ENCODE results near the gene CCDC88C. TPM values are rescaled to one million over a fixed set of nuclear protein-coding genes. Genes with fewer than 3 reads are reported as not detected.

The CCDC88C gene
- total and polyA plus RNA-seq, 2 donors (not counting 3 experiments of a cell fraction or from before 2014, with no cell fraction given): 11.4 to 52.1 TPM

DNA sequence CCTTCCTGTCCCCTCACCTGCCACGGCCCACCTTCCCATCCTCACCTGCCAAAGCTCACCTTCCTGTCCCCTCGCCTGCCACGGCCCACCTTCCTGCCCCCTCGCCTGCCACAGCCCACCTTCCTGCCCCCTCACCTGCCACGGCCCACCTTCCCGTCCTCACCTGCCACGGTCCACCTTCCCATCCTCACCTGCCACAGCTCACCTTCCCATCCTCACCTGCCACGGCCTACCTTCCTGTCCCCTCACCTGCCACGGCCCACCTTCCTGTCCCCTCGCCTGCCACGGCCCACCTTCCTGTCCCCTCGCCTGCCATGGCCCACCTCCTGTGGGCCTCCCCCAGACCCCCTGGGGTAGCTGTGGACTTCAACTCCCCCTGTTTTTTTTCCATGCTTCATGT, 124.3 kb downstream of the CCDC88C start:
- Histone ChIP-seq H3K9me1 (replicated peaks; ENCODE audit: control insufficient read depth, extremely low read depth, insufficient read depth, low read length) (no peaks in the 10 kb centered on the region), H3K36me3 (ENCODE audit: control insufficient read depth in 2 of 2, extremely low read depth in 1 of 2, insufficient read depth in 2 of 2, low read length in 2 of 2) (peaks cover 3 to 48% of the 10 kb centered on the region in 2 experiments), H3K4me2 (ENCODE audit: insufficient read depth, low read length) (no peak overlapping the region), H3K79me2 (ENCODE audit: control insufficient read depth, insufficient read depth, low read length) (no peaks in the 10 kb centered on the region), H2AFZ (ENCODE audit: low read depth, low read length) (no peak overlapping the region), H4K20me1 (replicated peaks; ENCODE audit: control insufficient read depth, extremely low read depth, insufficient read depth, low read length) (no peaks in the 10 kb centered on the region), H3K9me3 (replicated peaks; ENCODE audit: control insufficient read depth, insufficient read depth, low read length) (no peaks in the 10 kb centered on the region), H3K4me3 (replicated peaks in 1 of 3; ENCODE audit: insufficient read depth in 1 of 3, low read depth in 1 of 3, low read length in 3 of 3) (no peak overlapping the region), H3K4me1 (ENCODE audit: control insufficient read depth, extremely low read depth, insufficient read depth, low read length) (no peaks in the 10 kb centered on the region), H3K27me3 (ENCODE audit: control insufficient read depth in 2 of 2, insufficient read depth in 2 of 2, low read length in 2 of 2) (no peaks in the 10 kb centered on the region), H3K27ac (ENCODE audit: insufficient read depth, low read depth, low read length) (no peak overlapping the region), H3K9ac (replicated peaks; ENCODE audit: extremely low read depth, insufficient read depth, low read length) (no peak overlapping the region)
- DNase-seq (ENCODE audit: low read depth, low spot score): no peak
- FAIRE-seq: no peak
- intact Hi-C loops (cut with micrococcal nuclease): no loop called here
- dilution Hi-C loops (cut with MboI; ENCODE audit: extremely low pct_ligation_motif_present, low sequenced_read_pairs): loop anchor here (25.0 kb wide), 1 partner anchor 381 kb away; no protein-coding TSS in a partner anchor
- no TSS peak for BruUV-seq (replicated peaks)
- CTCF ChIA-PET: interaction anchor here (1.7 kb wide), 1 partner anchor 116 kb away, joined by 6 read pairs; no protein-coding TSS in a partner anchor
- POLR2A ChIA-PET: no interaction called here
- TF ChIP-seq GATA2 (IDR thresholded peaks at IDR 0.05; ENCODE audit: insufficient read depth, insufficient read length, low read depth, low read length) (no peak), MYC (IDR thresholded peaks at IDR 0.05; ENCODE audit: low read depth, low read length) (no peak)

DNA sequence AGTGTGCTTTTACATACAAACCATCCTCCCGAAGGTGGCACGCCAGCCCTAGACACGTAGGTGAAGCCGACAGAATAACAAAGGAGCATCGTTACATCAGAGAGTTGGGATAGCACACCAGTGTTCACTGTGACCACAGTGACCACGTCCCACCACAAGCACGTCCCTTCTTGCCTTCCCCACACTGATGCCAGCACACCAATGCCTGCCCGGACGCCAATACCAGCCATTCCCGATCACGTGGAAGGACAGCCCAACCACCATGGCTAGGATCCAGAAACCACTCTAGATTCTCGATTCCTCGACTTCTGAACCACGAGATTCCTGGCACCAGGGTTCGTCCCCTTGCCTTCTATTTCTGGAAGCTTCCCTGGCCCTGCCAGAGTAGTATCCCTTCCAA, 125.1 kb downstream of the CCDC88C start:
- H3K36me3 ChIP-seq (ENCODE audit: control insufficient read depth in 2 of 2, extremely low read depth in 1 of 2, insufficient read depth in 2 of 2, low read length in 2 of 2): peaks cover 3 to 49% of the 10 kb centered on the region in 2 experiments
- H3K27ac ChIP-seq (ENCODE audit: insufficient read depth, low read depth, low read length): no peak overlapping the region
- intact Hi-C loops (cut with micrococcal nuclease) (no loop called here), dilution Hi-C loops (cut with MboI; ENCODE audit: extremely low pct_ligation_motif_present, low sequenced_read_pairs) (loop anchor here (25.0 kb wide), 1 partner anchor 380 kb away; no protein-coding TSS in a partner anchor)
- BruUV-seq (replicated peaks): no TSS peak
- no peaks in the 10 kb centered on the region for H3K9me1 ChIP-seq (replicated peaks; ENCODE audit: control insufficient read depth, extremely low read depth, insufficient read depth, low read length)
- DNase-seq (ENCODE audit: low read depth, low spot score) (no peak), FAIRE-seq (no peak)
- CTCF ChIA-PET: interaction anchor here (2.8 to 8.8 kb wide), 2 partner anchors 115 to 119 kb away, joined by 11 to 220 read pairs; no protein-coding TSS in a partner anchor
- H2AFZ ChIP-seq (ENCODE audit: low read depth, low read length): no peak overlapping the region
- H3K4me2 ChIP-seq (ENCODE audit: insufficient read depth, low read length): no peak overlapping the region
- no peak overlapping the region for H3K4me3 ChIP-seq (replicated peaks in 1 of 3; ENCODE audit: insufficient read depth in 1 of 3, low read depth in 1 of 3, low read length in 3 of 3)
- no peaks in the 10 kb centered on the region for H3K4me1 ChIP-seq (ENCODE audit: control insufficient read depth, extremely low read depth, insufficient read depth, low read length)
- no peak overlapping the region for H3K9ac ChIP-seq (replicated peaks; ENCODE audit: extremely low read depth, insufficient read depth, low read length)
- no peaks in the 10 kb centered on the region for H3K79me2 ChIP-seq (ENCODE audit: control insufficient read depth, insufficient read depth, low read length)
- no peaks in the 10 kb centered on the region for H4K20me1 ChIP-seq (replicated peaks; ENCODE audit: control insufficient read depth, extremely low read depth, insufficient read depth, low read length)
- H3K27me3 ChIP-seq (ENCODE audit: control insufficient read depth in 2 of 2, insufficient read depth in 2 of 2, low read length in 2 of 2): no peaks in the 10 kb centered on the region
- no peak for TF ChIP-seq POLR2AphosphoS5 (IDR thresholded peaks at IDR 0.05; ENCODE audit: insufficient read depth, low read depth, low read length)
- no peak for TF ChIP-seq JUN (IDR thresholded peaks at IDR 0.05; ENCODE audit: borderline replicate concordance, insufficient read depth, insufficient read length, low read depth)
- no peak for TF ChIP-seq MAX (IDR thresholded peaks at IDR 0.05; ENCODE audit: insufficient read depth, insufficient read length)
- TF ChIP-seq GATA2 (IDR thresholded peaks at IDR 0.05; ENCODE audit: insufficient read depth, insufficient read length, low read depth, low read length): no peak
- no peak for TF ChIP-seq FOS (IDR thresholded peaks at IDR 0.05; ENCODE audit: borderline replicate concordance, insufficient read depth, low read length)
- no peak for TF ChIP-seq CTCF (IDR thresholded peaks at IDR 0.05; ENCODE audit: extremely low read depth in 1 of 2, insufficient read depth in 1 of 2, low read depth in 1 of 2, low read length in 2 of 2)
- TF ChIP-seq EZH2 (IDR thresholded peaks at IDR 0.05; ENCODE audit: borderline replicate concordance, low read depth, low read length, severe bottlenecking): no peak
- TF ChIP-seq MYC (IDR thresholded peaks at IDR 0.05; ENCODE audit: low read depth, low read length): no peak
- no peak for TF ChIP-seq POLR2A (IDR thresholded peaks at IDR 0.05; ENCODE audit: low read depth, low read length)
- POLR2A ChIA-PET: no interaction called here
- no peaks in the 10 kb centered on the region for H3K9me3 ChIP-seq (replicated peaks; ENCODE audit: control insufficient read depth, insufficient read depth, low read length)

Data from endothelial cell of umbilical vein (primary cell).